HepG2 (cell line): ENCODE results near the gene BLCAP. TPM values are rescaled to one million over a fixed set of nuclear protein-coding genes. Genes with fewer than 3 reads are reported as not detected.

Experiments
- ARHGAP35 ChIP-seq: sonication (generic); formaldehyde crosslinking; IDR thresholded peaks from 2 replicates; pipeline ENCODE4 v1.9.0; 2022; ENCODE audit warnings: mild to moderate bottlenecking, inconsistent platforms, moderate library complexity, missing genetic modification reagents, borderline replicate concordance
- ARID2 ChIP-seq: sonication (generic); formaldehyde crosslinking; IDR thresholded peaks from 2 replicates; pipeline ENCODE4 v1.8.1; 2022; ENCODE audit warnings: mild to moderate bottlenecking, missing genetic modification reagents, borderline replicate concordance
- ARNT2 ChIP-seq: sonication (generic); formaldehyde crosslinking; IDR thresholded peaks from 2 replicates; pipeline ENCODE4 v1.8.0; 2022; ENCODE audit warnings: mild to moderate bottlenecking, low read depth, missing genetic modification reagents, moderate library complexity
- ETV5 ChIP-seq: IDR thresholded peaks from 2 replicates; pipeline ENCODE4 v1.6.1; 2018; ENCODE audit warnings: missing biosample characterization, missing genetic modification reagents, inconsistent platforms, borderline replicate concordance
- GFI1 ChIP-seq: sonication (generic); formaldehyde crosslinking; IDR thresholded peaks from 2 replicates; pipeline ENCODE4 v1.5.0; 2020; ENCODE audit warnings: missing genetic modification reagents, mild to moderate bottlenecking, borderline replicate concordance
- MEIS1 ChIP-seq: sonication (generic); formaldehyde crosslinking; IDR thresholded peaks from 2 replicates; pipeline ENCODE4 v1.9.0; 2021; ENCODE audit warnings: mild to moderate bottlenecking, missing genetic modification reagents, moderate library complexity, borderline replicate concordance
- MTF2 ChIP-seq: sonication (generic); formaldehyde crosslinking; IDR thresholded peaks from 2 replicates; pipeline ENCODE4 v1.5.0; 2020; ENCODE audit warnings: missing genetic modification reagents, borderline replicate concordance
- NCOA1 ChIP-seq: sonication (generic); formaldehyde crosslinking; IDR thresholded peaks from 2 replicates; pipeline ENCODE4 v1.9.0; 2021; ENCODE audit warnings: missing genetic modification reagents
- NFE2 ChIP-seq: sonication (generic); formaldehyde crosslinking; IDR thresholded peaks from 2 replicates; pipeline ENCODE4 v1.4.0; 2020; ENCODE audit warnings: missing genetic modification reagents
- PAF1 ChIP-seq: IDR thresholded peaks from 2 replicates; pipeline ENCODE4 v1.6.1; 2016; ENCODE audit warnings: missing genetic modification reagents, missing compliant biosample characterization
- SMARCC2 ChIP-seq: fragments of 450-650 bp; IDR thresholded peaks from 2 replicates; pipeline ENCODE4 v1.6.1; 2017; ENCODE audit warnings: antibody characterized with exemption, mild to moderate bottlenecking
- SPEN ChIP-seq: sonication (generic); formaldehyde crosslinking; IDR thresholded peaks from 2 replicates; pipeline ENCODE4 v1.5.1; 2020; ENCODE audit warnings: low read depth, mild to moderate bottlenecking, missing genetic modification reagents
- SRSF9 ChIP-seq: fragments of 200-400 bp; formaldehyde crosslinking; IDR thresholded peaks from 2 replicates; pipeline ENCODE4 v1.6.1; 2018; ENCODE audit warnings: borderline replicate concordance, mild to moderate bottlenecking, low read depth, low read length; ENCODE audit not compliant: insufficient read depth, poor library complexity, severe bottlenecking
- ZFY ChIP-seq: sonication (generic); formaldehyde crosslinking; IDR thresholded peaks from 2 replicates; pipeline ENCODE4 v1.4.0; 2020; ENCODE audit warnings: missing genetic modification reagents
- ZIK1 ChIP-seq: sonication (generic); formaldehyde crosslinking; IDR thresholded peaks from 2 replicates; pipeline ENCODE4 v1.5.0; 2020; ENCODE audit warnings: mild to moderate bottlenecking, low read depth, missing genetic modification reagents, borderline replicate concordance
- ZNF10 ChIP-seq: sonication (generic); formaldehyde crosslinking; IDR thresholded peaks from 2 replicates; pipeline ENCODE4 v1.4.0; 2020; ENCODE audit warnings: mild to moderate bottlenecking, low read depth, missing genetic modification reagents, borderline replicate concordance
- ZNF333 ChIP-seq: sonication (generic); formaldehyde crosslinking; IDR thresholded peaks from 2 replicates; pipeline ENCODE4 v1.4.0; 2020; ENCODE audit warnings: mild to moderate bottlenecking, missing genetic modification reagents, borderline replicate concordance
- ZNF772 ChIP-seq: sonication (generic); formaldehyde crosslinking; IDR thresholded peaks from 2 replicates; pipeline ENCODE4 v1.5.0; 2020; ENCODE audit warnings: mild to moderate bottlenecking, missing genetic modification reagents
- polyA plus RNA-seq, 8 experiments: library from polyadenylated mRNA; depleted of rRNA in 3 of 8; stranded (reverse) in 7 of 8; unstranded in 1 of 8; fragments of >200 nt; fragmentation: Illumina TruSeq in 4 of 8; extraction: Trizol in 4 of 8; gene quantifications; 2 replicates each; pipeline versions ENCODE4 v1.2.1 to v1.2.3, GENCODE V29; 2011 to 2016; ENCODE audit warnings: low read depth in 4 of 8, missing spikeins in 1 of 8, mixed read lengths in 1 of 8; ENCODE audit not compliant: insufficient read depth in 1 of 8
- total RNA-seq, 5 experiments: library from RNA; depleted of rRNA; stranded (reverse); fragments of >200 nt; fragmentation: Illumina TruSeq; extraction: Trizol; gene quantifications; 2 replicates each; pipeline ENCODE4 v1.2.3, GENCODE V29; 2016; ENCODE audit warnings: low read depth in 1 of 5
- TF ChIP-seq, protein P1 (sequence below): sonication (generic); formaldehyde crosslinking; IDR thresholded peaks from 2 replicates; pipeline ENCODE4 v1.8.1; 2023; ENCODE audit warnings: mild to moderate bottlenecking, moderate library complexity, missing genetic modification reagents
- TF ChIP-seq, protein P2 (sequence below): sonication (generic); formaldehyde crosslinking; IDR thresholded peaks from 2 replicates; pipeline ENCODE4 v1.4.0; 2020; ENCODE audit warnings: mild to moderate bottlenecking, missing genetic modification reagents, borderline replicate concordance
- TF ChIP-seq, protein P3 (sequence below): sonication (generic); formaldehyde crosslinking; IDR thresholded peaks from 2 replicates; pipeline ENCODE4 v1.4.0; 2020; ENCODE audit warnings: missing genetic modification reagents; ENCODE audit errors: not compliant biosample characterization

Gene BLCAP
- total and polyA plus RNA-seq, 2 of the 13 experiments (the other 11 are each of a cell fraction or from before 2014, with no cell fraction given) = 52.4 to 86.8 TPM

DNA sequence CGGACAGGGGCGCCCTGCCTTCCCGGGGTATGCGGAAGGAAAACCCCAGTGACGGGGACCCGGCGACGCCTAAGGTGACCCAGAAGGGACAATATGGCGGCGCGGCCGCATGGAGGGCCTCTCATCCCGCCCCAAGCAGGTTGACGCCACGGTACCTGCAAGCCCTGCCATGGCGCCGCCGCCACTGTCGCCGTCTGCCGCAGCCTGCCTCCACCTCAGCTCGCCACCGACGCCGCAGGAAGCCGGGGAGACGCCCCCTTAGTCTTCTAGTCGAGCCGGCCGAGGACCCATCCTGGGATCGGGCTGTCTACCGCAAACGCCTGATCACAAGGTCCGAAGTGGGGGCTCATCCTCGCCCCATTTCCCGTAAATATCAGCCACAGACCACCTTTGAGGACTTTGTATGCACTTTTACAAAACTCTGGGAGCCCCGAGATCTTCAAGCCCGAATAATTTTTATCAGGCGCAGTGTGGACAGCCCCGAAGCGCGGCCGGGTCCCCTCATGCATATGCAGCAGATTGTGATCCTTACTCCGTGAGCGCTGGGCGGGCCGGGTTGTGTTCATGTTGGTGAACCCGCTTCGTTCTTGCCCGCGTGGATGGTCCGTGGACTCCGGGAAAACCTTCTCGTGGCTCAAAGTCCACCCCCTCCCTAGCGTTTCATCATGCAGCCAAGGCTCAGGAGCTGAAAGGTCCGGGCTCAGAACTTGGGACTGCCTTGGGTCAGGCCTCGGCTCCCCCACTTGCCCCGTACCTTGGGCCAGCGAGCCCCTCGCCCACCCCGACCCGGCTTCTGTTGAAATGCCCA is at the start of gene BLCAP (continued):
- TF ChIP-seq, protein P1, sequence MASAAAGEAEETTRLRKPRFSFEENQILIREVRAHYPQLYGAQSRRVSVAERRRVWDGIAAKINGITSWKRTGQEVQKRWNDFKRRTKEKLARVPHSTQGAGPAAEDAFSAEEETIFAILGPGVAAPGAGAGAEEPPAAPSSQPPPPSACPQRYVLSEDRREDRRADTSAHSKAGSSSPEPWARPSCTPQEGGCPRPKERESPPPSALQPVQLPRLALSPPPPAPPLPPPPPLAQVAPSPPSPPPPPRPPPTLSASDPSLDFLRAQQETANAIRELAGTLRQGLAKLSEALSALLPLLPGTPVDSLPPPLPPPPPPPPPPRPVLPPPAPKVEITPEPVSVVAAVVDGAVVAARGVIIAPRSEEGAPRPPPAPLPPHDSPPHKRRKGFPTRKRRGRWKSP (CRISPR knock-in tag) = peak; percentile 40; the same call in 1 of the 2 replicates
- TF ChIP-seq ZNF772 (CRISPR knock-in tag) = peak; percentile 96
- TF ChIP-seq, protein P2, sequence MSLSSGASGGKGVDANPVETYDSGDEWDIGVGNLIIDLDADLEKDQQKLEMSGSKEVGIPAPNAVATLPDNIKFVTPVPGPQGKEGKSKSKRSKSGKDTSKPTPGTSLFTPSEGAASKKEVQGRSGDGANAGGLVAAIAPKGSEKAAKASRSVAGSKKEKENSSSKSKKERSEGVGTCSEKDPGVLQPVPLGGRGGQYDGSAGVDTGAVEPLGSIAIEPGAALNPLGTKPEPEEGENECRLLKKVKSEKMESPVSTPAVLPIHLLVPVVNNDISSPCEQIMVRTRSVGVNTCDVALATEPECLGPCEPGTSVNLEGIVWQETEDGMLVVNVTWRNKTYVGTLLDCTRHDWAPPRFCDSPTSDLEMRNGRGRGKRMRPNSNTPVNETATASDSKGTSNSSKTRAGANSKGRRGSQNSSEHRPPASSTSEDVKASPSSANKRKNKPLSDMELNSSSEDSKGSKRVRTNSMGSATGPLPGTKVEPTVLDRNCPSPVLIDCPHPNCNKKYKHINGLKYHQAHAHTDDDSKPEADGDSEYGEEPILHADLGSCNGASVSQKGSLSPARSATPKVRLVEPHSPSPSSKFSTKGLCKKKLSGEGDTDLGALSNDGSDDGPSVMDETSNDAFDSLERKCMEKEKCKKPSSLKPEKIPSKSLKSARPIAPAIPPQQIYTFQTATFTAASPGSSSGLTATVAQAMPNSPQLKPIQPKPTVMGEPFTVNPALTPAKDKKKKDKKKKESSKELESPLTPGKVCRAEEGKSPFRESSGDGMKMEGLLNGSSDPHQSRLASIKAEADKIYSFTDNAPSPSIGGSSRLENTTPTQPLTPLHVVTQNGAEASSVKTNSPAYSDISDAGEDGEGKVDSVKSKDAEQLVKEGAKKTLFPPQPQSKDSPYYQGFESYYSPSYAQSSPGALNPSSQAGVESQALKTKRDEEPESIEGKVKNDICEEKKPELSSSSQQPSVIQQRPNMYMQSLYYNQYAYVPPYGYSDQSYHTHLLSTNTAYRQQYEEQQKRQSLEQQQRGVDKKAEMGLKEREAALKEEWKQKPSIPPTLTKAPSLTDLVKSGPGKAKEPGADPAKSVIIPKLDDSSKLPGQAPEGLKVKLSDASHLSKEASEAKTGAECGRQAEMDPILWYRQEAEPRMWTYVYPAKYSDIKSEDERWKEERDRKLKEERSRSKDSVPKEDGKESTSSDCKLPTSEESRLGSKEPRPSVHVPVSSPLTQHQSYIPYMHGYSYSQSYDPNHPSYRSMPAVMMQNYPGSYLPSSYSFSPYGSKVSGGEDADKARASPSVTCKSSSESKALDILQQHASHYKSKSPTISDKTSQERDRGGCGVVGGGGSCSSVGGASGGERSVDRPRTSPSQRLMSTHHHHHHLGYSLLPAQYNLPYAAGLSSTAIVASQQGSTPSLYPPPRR (CRISPR knock-in tag) = peak; percentile 35
- TF ChIP-seq ZNF333 (CRISPR knock-in tag) = peak; percentile 71
- TF ChIP-seq PAF1 (CRISPR knock-in tag) = no peak
- peak; percentile 89; the same call in 1 of the 2 replicates for TF ChIP-seq MEIS1 (CRISPR knock-in tag)
- peak; percentile 94 for TF ChIP-seq ARNT2 (CRISPR knock-in tag)
- no peak for TF ChIP-seq MTF2 (CRISPR knock-in tag)
- no peak for TF ChIP-seq ZNF10 (CRISPR knock-in tag)
- TF ChIP-seq ZIK1 = 0 out of 2 replicates have a peak, but pooled peaks have one; percentile 33
- TF ChIP-seq ARID2 (CRISPR knock-in tag) = peak; percentile 97; the same call in 1 of the 2 replicates
- TF ChIP-seq NFE2 (CRISPR knock-in tag) = no peak
- TF ChIP-seq NCOA1 (CRISPR knock-in tag) = no peak
- no peak for TF ChIP-seq SMARCC2
- peak; percentile 66; the same call in 1 of the 2 replicates for TF ChIP-seq ETV5 (CRISPR knock-in tag)
- TF ChIP-seq GFI1 = peak; percentile 82
- TF ChIP-seq SRSF9 = no peak
- peak; percentile 82 for TF ChIP-seq SPEN (CRISPR knock-in tag)
- TF ChIP-seq ARHGAP35 = peak; percentile 88; the same call in 1 of the 2 replicates
- TF ChIP-seq, protein P3, sequence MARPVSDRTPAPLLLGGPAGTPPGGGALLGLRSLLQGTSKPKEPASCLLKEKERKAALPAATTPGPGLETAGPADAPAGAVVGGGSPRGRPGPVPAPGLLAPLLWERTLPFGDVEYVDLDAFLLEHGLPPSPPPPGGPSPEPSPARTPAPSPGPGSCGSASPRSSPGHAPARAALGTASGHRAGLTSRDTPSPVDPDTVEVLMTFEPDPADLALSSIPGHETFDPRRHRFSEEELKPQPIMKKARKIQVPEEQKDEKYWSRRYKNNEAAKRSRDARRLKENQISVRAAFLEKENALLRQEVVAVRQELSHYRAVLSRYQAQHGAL (CRISPR knock-in tag) = no peak
- peak; percentile 86 for TF ChIP-seq ZFY (CRISPR knock-in tag)
